GM18951 (cell line): Measurements from ENCODE around the gene BAZ2A.

Experiments
- POLR2A ChIP-seq: IDR thresholded peaks from 4 replicates; pipeline ENCODE4 v1.6.1; 2011; ENCODE audit warnings: mild to moderate bottlenecking; ENCODE audit not compliant: insufficient read length, insufficient read depth; ENCODE audit errors: extremely low read depth
- in situ Hi-C: fragments of 300-500 bp; cut with MboI; formaldehyde crosslinking; loops from one replicate; pipeline ENCODE4 v1.12.0; 2022; ENCODE audit warnings: low sequenced_read_pairs, mixed read lengths, inconsistent platforms; ENCODE audit not compliant: unreplicated experiment

BAZ2A gene

DNA sequence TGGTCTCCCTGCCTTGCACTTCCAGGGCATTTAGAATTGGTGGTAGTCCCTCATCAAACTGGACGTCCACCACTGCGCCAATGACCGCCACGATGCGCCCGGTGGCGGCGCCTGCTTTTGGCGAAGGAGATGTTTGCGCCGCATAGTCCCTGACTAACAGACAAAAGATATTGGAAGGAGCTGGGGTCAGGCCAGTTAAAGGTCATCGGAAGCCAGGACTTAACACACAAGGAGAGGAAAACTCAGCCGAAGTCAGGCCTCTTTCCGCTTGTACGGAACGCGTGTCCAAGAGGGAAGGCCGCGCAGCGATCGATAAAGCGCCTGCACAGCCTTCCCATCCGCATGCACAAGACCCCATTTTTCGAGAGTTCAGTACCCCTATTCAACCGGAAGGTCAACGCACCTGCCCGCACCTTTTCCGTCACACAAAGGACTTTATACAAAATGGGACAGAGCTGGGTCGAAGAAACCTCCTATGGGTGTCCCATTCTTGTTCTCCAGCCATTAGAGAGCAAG is 15.1 kb upstream of the BAZ2A start:
- in situ Hi-C loops = no loop called here
- no peak for TF ChIP-seq POLR2A

DNA sequence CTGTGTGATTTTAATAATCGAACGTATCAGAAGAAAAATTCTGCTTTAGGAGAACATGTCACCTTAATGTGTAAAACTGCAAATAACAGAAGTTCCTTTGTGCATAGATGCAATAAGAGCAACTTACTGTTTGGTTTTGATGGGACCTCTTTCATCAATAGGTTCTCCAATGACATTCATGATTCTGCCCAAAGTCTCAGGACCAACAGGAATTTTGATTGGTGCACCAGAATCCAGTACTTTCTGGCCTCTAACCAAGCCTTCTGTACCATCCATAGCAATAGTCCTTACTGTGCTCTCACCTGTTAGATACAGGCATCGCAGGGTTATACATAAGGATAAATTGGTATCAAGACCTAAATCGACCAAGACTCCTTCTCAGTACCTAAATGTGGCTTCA is 14.5 kb upstream of the BAZ2A start:
- in situ Hi-C loops = no loop called here
- no peak for TF ChIP-seq POLR2A

DNA sequence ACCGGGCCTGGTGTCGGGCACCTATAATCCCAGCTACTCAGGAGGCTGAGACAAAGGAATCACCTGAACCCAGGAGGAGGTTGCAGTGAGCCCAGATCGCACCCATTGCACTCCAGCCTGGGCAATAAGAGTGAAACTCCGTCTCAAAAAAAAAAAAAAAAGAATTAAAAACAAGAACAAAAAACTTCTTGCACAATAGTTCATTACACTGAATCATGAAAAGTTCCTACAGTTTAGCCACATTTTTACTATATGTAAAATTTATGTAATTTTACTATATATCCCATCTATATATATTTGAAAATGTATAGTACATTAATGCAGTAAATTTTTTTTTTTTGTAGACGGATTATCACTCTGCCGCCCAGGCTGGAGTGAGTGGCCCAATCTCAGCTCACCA is 11.1 kb upstream of the BAZ2A start:
- in situ Hi-C loops = no loop called here
- TF ChIP-seq POLR2A = no peak

DNA sequence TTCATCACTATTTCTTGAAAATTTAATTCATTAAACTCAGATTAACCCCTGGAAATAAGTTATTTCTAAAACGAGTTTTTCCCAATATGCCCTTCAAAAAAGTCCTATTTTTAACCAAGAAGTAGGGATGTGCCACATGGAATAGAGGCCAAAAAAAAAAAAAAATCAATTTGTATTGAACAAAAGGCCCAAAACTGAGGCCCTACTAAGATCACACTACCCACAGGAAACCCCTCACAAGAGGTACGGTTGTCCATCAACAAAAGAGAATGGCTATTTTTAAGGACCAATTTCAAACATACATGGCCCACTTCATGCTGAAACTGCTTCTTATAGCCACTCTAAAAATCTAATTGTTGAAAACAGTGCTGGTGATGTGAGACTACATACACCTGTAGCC is 7.5 kb upstream of the BAZ2A start:
- no peak for TF ChIP-seq POLR2A
- in situ Hi-C loops = no loop called here

DNA sequence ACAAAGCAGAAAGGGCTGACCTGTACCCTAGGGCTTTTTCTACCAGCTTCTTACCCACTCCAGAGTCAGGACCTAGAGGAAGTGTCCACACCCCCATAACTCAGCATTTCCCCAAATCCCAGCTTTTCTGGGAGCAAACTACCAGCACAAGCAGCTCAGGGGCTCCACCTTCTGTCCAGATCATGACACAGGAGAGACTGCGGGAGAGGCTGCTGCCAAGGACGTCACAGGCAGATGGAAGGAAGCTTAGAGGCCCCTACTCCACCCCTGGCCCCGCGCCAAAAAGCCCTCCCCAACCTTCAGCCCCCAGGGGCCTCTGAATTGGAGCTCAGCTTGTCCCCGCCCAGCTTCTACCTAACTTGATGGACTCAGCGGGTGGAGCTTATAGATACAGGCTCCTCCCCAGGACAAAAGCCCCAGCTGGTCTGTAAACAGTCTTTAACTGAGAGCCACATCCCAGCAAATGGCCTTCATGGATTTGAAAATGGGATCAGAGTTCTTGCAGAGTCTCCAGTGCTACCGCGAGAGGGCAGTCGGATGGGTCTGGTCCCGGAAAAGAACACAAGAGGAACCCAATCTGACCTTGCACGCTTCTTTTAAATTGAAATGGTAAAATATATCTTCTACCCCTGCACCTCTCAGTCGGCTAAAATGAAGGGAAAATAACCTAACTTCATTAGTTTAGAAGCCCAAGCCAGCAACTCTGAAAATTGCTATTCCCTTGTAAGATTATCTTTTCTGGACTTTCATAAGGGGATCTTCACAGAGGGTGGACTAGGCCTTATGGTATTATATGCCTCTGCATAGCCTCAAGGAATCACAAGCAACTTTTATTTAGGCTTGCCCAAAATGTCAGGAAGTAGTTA is 6.8 kb upstream of the BAZ2A start:
- in situ Hi-C loops = no loop called here
- TF ChIP-seq POLR2A = peak; percentile 52

DNA sequence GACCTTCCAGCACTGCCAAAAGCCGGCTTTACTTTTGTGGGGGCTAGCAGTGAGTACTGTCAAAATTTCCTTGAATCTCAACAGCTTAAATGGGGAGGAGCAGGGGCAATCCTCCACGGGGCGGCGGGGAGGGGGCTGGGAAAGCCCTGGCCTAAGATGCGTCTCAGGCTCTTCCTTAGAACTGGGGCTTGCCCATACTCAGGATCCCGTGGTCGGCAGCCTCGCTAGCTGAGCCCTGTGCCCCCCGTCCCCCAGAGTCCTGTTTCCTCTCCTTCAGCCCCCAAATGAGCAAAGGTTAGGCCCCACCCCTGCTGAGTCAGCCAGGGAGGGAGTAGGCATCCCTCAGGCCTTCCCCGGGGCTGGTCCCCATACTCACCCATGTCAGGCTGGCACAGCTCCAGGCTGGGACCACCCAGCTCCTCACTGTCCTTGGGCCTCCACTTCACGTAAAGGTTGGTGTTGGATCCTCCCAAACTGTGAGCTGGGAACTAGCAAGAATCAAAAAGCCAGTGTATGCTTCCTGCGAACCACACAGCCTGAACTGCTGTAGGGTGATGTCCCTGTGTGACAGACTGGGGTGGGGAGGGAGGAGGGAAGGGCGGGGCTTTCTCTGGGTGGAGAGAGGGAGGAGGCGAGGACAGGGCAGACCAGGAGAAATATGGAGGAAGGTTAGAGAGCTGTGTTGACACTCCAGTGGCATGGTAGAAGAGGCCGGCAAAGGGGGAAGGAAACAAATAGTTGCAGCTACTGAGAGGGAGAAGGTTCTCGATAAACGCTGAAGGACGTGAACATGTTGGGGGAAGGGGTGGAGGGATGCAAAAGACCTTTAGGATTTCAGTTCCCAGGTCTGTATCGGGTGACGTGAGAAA is 5.9 kb upstream of the BAZ2A start:
- TF ChIP-seq POLR2A = peak; percentile 55
- in situ Hi-C loops = no loop called here

DNA sequence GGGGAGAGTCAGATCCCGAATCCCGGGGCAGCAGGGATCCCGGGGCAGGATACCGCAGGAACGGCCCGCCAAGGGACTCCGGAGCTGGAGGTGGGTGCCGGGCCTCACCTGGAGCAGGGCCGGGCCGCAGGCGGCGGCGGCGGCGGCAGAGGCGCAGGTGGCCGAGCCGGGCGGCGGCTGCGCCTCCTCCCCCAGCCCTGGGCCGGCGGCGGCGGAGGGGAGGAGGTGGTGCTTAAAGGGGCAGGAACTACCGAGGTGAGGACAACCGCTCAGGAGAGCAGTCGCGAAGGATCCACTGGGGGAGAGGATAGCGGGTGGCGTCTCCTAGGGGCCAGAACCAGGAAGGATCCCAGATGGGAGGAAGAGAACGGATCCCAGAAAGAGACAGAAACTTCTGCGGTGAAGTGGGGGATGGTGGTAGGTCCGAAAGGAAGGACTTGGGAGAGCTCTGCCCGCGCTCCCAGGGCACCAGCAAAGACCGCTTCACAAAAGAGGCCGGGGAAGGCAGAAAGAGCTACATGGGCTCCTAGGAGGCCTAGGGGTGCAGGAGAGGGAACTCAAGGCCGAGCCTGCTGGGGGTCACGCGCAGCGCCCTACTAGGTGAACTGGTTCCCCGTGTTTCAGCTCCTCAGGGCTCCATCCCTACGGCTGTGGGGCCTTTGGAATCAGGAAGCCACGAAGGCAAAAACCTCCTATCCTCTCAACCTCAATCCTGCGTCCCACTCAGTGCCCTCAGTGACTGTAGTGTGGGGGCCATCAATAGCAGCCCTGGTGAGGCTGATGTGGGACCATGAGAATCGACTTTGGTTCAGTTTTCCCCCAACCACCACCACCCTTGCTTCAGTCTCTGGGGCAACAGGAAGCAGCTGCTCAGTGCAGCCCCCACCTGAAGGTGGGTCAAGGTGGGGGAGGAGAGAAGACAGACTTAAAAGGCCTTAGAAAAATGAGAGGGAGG is 5.0 kb upstream of the BAZ2A start:
- TF ChIP-seq POLR2A = peak; percentile 42
- in situ Hi-C loops = no loop called here

DNA sequence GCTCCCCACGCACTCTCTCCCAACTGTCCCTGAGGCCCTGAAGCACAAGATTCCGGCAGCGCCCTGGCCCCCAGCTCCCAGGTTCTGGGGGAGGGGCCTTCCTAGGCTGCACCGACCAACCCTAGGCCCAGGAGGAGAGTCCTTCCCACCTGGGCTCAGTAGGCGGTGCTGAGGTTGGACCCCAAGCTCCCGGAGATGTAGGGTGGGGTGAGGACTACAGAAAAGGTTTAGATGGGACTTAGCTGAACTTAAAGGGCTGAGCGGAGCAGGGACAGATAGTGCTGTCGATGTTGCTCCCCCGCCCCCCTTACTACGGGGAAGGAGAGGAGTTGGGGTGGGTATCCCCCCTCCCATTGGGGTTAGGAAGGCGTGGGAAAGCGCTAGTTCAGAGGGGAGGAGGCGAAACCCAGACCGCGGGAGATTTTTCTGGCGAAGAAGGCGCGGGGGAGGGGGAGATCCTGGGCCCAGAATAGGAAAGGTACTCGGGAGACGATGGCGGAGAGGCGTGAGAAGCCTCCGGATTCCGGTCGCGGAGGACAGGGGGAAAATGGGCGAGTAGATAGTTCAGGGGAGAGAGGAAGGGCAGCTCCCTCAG is 4.2 kb upstream of the BAZ2A start:
- in situ Hi-C loops = no loop called here
- TF ChIP-seq POLR2A = peak; percentile 30

DNA sequence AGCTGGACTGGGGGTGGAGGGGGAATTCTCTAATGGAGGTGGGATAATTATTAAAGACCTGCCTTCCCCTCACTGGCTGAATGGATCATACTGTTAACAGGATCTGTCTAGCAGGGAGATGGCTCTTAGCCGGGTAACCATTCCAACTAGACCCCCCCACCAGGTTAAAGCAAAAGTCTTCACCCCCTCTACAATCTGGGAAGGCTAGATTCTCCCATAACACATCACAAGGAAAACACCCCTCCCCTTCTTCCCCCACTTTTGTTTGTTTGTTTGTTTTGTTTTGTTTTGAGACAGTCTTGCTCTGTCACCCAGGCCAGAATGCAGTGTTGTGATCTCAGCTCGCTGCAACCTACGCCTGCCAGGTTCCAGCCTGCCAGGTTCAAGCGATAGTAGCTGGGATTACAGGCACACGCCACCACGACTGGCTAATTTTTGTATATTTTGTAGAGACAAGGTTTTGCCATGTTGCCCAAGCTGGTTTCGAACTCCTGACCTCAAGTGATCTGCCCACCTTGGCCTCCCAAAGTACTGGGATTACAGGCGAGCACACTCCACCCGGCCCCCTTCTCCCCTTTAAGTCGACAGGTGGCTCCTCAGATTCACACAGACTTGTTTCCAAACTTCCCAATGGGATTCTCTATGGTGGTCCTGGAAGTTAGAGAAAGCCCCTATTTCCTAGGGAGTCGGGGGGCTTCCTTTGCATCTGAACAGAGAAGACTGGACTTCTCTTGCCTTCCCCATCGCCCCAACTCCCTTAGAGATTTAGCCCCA is 3.5 kb upstream of the BAZ2A start:
- TF ChIP-seq POLR2A = no peak
- in situ Hi-C loops = no loop called here

DNA sequence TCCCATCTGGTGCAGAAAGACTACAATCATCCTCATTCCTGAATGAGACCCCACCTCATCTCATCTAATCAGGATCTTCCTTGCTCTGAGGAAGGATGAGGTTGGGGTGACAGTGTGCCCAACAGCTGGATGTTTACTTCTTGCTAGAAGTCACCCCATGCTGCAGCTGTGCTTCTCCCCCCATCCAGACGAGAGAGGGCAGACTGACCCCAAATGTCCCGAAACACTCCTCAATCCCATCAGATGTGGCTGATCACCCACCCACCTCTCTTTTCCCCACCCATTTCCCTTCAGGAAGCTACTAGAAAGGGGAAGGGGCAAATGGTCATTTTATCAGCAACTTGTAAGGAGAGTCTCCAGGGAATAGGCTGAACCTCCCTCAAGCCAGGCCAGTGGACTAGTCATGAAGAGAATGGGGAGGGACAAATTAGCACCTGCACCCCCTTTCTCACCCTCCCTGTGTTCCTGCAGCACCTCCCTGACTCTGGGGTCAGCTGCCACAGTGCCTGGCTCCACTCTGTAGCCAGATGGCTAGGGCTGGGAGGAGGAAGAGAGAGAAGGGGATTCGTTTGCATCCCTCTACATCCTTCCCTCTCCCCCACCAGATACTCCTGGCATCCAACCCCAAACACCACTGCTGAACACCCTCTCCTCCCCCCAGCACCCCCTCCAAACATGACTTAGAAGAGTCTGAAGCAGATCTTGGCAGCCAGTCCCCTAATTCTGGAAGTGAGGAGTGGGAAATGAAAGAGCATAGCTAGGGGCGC is 2.8 kb upstream of the BAZ2A start:
- in situ Hi-C loops = no loop called here
- TF ChIP-seq POLR2A = no peak
